DND-41 (cell line): ENCODE results near the gene XRN1.
"Not testable (repeated sequence)": the region's sequence is repeated elsewhere in the genome, so short reads cannot be mapped to it uniquely, and the experiment has no call there.

ENCODE experiments used
- ATAC-seq: fragments of 200-7000 bp; cut with Tn5 transposase; 3 replicates; pipeline ENCODE4 v1.9.1; 2021; ENCODE audit warnings: low read depth; ENCODE audit not compliant: insufficient read depth
- DNase-seq: peaks from one replicate; pipeline ENCODE4 v3.0.0-alpha.2; 2020
- H2AFZ ChIP-seq: 2 replicates; pipeline ENCODE4 v1.6.0; 2012; ENCODE audit warnings: low read depth, low read length
- H3K27ac ChIP-seq: 2 replicates; pipeline ENCODE4 v1.5.1; 2012; ENCODE audit warnings: low read length, inconsistent platforms
- H3K27me3 ChIP-seq: fragments of 200-600 bp; sonication (generic); 2 replicates; pipeline ENCODE4 v1.6.0; 2012; ENCODE audit warnings: low read length, mild to moderate bottlenecking, inconsistent platforms; ENCODE audit not compliant: insufficient read depth, poor library complexity
- H3K36me3 ChIP-seq: 2 replicates; pipeline ENCODE4 v1.5.1; 2012; ENCODE audit warnings: low read length, inconsistent platforms; ENCODE audit not compliant: insufficient read depth
- H3K4me1 ChIP-seq: 2 replicates; pipeline ENCODE4 v1.5.1; 2012; ENCODE audit warnings: mild to moderate bottlenecking, low read length; ENCODE audit not compliant: insufficient read depth
- H3K4me2 ChIP-seq: 2 replicates; pipeline ENCODE4 v1.6.0; 2012; ENCODE audit warnings: mild to moderate bottlenecking, moderate library complexity, low read length, inconsistent platforms; ENCODE audit not compliant: insufficient read depth
- H3K4me3 ChIP-seq, 2 experiments: fragments of 200-600 bp in 1 of 2; shearing (Covaris generic) in 1 of 2; 2 replicates each; pipeline ENCODE4 v1.5.1; 2012 to 2016; ENCODE audit warnings: inconsistent platforms in 2 of 2, low read length in 2 of 2, mild to moderate bottlenecking in 2 of 2, low read depth in 1 of 2, moderate library complexity in 1 of 2
- H3K79me2 ChIP-seq: 2 replicates; pipeline ENCODE4 v1.6.0; 2012; ENCODE audit warnings: low read length, inconsistent platforms; ENCODE audit not compliant: insufficient read depth
- H3K9ac ChIP-seq: 2 replicates; pipeline ENCODE4 v1.6.0; 2012; ENCODE audit warnings: low read depth, mild to moderate bottlenecking, inconsistent platforms, low read length, moderate library complexity
- H3K9me3 ChIP-seq: 2 replicates; pipeline ENCODE4 v1.5.1; 2012; ENCODE audit warnings: low read length, moderate library complexity, mild to moderate bottlenecking, inconsistent platforms; ENCODE audit not compliant: insufficient read depth, severe bottlenecking
- H4K20me1 ChIP-seq: 2 replicates; pipeline ENCODE4 v1.6.0; 2012; ENCODE audit warnings: low read length; ENCODE audit not compliant: insufficient read depth
- EZH2 ChIP-seq: IDR thresholded peaks from 3 replicates; pipeline ENCODE4 v1.6.1; 2012; ENCODE audit warnings: borderline replicate concordance, low read depth, mild to moderate bottlenecking, moderate library complexity, low read length, inconsistent platforms; ENCODE audit not compliant: severe bottlenecking
- TF ChIP-seq, protein P1 (sequence below): IDR thresholded peaks from 2 replicates; pipeline ENCODE4 v1.5.1; 2012; ENCODE audit warnings: borderline replicate concordance, low read length, moderate library complexity, mild to moderate bottlenecking; ENCODE audit not compliant: poor library complexity, severe bottlenecking; ENCODE audit errors: extremely low read depth

The XRN1 gene

DNA sequence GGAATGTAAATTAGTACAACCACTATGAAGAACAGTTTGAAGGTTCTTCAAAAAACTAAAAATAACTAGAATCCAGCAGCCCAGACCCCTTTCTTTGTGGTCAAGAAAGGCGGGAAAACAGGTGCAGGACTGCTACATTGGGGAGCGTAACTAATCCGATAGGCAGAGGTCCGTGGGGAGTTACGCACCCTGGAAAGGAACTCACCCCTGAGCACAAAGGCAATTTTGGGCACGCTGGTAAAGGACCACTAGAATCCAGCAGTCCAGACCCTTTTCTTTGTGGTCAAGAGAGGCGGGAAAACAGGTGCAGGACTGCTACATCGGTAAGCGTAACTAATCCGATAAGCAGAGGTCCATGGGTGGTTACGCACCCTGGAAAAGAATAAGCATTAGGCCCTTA, 9.7 kb downstream of the XRN1 start:
- not testable (repeated sequence) for H3K9ac ChIP-seq, H3K36me3 ChIP-seq, H3K9me3 ChIP-seq, ATAC-seq, H3K4me3 ChIP-seq, H2AFZ ChIP-seq, H3K27me3 ChIP-seq, H3K4me1 ChIP-seq, H3K4me2 ChIP-seq, DNase-seq, H3K27ac ChIP-seq
- peaks cover 31% of the 10 kb centered on the region for H4K20me1 ChIP-seq
- H3K79me2 ChIP-seq = peaks cover 96% of the 10 kb centered on the region

DNA sequence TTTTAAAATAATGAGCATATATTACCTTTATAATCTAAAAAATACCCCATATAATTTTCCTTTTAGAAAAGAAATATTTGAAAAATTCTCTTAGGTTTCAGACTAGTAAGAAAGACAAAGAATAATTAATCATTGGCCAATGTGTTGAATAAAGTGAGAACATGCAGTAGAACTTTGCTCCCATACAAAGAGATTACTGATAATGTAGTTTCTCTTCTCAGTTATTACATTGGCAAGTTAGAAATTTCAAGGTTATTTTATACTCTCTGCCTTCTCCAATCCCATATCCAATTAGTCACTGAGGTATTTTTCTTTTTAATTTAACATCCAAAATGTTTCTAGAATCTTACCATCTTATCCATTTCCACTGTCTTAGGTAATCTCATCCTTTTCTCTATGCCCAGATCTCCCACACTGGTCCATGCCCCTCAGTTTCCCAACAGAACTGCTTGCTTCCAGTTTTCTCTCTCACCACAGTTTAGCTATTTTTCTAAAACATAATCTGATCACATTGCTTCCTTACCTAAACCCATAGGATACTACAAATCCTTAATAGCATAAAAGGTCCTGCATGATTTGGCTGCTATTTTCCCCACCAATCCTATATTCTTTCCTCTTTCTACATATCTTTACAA, 10.8 kb downstream of the XRN1 start:
- ATAC-seq = no peak
- Histone ChIP-seq H3K4me1 (no peaks in the 10 kb centered on the region), H3K79me2 (peaks cover 96% of the 10 kb centered on the region), H4K20me1 (peaks cover 29% of the 10 kb centered on the region), H3K27me3 (no peaks in the 10 kb centered on the region), H3K4me2 (no peak overlapping the region), H2AFZ (no peak overlapping the region), H3K36me3 (peaks cover 9% of the 10 kb centered on the region), H3K9ac (no peak overlapping the region), H3K4me3 (no peak overlapping the region), H3K27ac (no peak overlapping the region), H3K9me3 (no peaks in the 10 kb centered on the region)
- TF ChIP-seq, protein P1, sequence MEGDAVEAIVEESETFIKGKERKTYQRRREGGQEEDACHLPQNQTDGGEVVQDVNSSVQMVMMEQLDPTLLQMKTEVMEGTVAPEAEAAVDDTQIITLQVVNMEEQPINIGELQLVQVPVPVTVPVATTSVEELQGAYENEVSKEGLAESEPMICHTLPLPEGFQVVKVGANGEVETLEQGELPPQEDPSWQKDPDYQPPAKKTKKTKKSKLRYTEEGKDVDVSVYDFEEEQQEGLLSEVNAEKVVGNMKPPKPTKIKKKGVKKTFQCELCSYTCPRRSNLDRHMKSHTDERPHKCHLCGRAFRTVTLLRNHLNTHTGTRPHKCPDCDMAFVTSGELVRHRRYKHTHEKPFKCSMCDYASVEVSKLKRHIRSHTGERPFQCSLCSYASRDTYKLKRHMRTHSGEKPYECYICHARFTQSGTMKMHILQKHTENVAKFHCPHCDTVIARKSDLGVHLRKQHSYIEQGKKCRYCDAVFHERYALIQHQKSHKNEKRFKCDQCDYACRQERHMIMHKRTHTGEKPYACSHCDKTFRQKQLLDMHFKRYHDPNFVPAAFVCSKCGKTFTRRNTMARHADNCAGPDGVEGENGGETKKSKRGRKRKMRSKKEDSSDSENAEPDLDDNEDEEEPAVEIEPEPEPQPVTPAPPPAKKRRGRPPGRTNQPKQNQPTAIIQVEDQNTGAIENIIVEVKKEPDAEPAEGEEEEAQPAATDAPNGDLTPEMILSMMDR = no peak
- no peak for TF ChIP-seq EZH2
- DNase-seq = no peak

DNA sequence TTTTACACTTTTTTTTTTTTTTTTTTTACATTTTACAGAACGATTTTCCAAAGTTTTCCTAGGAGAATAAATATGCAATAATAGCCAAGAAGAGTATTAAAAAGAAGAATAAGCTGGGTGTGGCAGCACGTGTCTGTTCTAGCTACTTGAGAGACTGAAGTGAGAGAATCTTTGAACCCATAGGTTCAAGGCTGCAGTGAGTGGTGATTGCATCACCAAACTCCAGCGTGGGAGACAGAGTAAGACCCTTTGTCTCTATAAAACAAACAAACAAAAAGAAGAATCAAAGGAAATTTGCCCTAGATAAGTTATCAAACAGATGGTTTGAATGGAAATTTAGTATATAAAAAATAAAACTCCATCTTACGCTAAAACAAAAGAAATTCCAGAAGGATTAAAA, 13.3 kb downstream of the XRN1 start:
- Histone ChIP-seq H3K36me3 (peaks cover 28% of the 10 kb centered on the region), H3K9ac (no peak overlapping the region), H3K27ac (no peak overlapping the region), H2AFZ (no peak overlapping the region), H3K4me1 (no peaks in the 10 kb centered on the region), H3K4me3 (no peak overlapping the region), H3K79me2 (peaks cover 75% of the 10 kb centered on the region), H3K4me2 (no peak overlapping the region), H3K27me3 (no peaks in the 10 kb centered on the region), H3K9me3 (no peaks in the 10 kb centered on the region), H4K20me1 (peaks cover 8% of the 10 kb centered on the region; the same call in 1 of the 2 replicates)
- DNase-seq = no peak
- no peak for ATAC-seq
- no peak for TF ChIP-seq EZH2
- TF ChIP-seq, protein P1 = no peak

DNA sequence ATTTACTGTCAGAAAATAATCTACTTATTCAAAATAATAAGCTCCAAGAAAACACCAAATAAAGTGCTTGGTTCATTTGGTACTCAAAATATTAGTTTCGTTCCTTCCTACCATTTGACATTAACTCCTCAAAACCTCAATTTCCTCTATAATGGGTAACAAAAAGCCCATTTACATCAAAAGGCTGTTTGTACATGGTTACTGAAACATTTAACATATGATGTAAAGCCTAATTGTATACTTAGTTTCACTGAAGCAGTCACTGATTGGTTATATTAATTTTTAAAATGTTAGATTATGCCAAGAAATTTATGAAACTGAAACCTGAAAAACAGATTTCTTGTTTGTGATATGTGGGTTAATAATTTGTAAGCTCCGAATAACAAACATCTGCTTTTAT, 14.7 kb downstream of the XRN1 start:
- H3K27me3 ChIP-seq = no peaks in the 10 kb centered on the region
- H3K4me3 ChIP-seq = no peak overlapping the region
- TF ChIP-seq EZH2 = no peak
- TF ChIP-seq, protein P1 = no peak
- H3K36me3 ChIP-seq = peaks cover 38% of the 10 kb centered on the region
- no peaks in the 10 kb centered on the region for H3K4me1 ChIP-seq
- H3K4me2 ChIP-seq = no peak overlapping the region
- peaks cover 8% of the 10 kb centered on the region; the same call in 1 of the 2 replicates for H4K20me1 ChIP-seq
- H3K9me3 ChIP-seq = no peaks in the 10 kb centered on the region
- DNase-seq (no peak), ATAC-seq (no peak)
- no peak overlapping the region for H3K27ac ChIP-seq
- no peak overlapping the region for H3K9ac ChIP-seq
- H2AFZ ChIP-seq = no peak overlapping the region
- peaks cover 64% of the 10 kb centered on the region for H3K79me2 ChIP-seq
